Ramos (cell line): Measurements from ENCODE around the gene AGTR1.

Source experiments
- in situ Hi-C: fragments of 300-500 bp; cut with MboI; formaldehyde crosslinking; loops from one replicate; pipeline ENCODE4 v1.14.3; 2022; ENCODE audit warnings: low sequenced_read_pairs; ENCODE audit not compliant: unreplicated experiment

Gene AGTR1

GRCh38 chr3:148697306-148698189 lies at the start of gene AGTR1:
Gene AGTR1, plus strand, starts transcription at chr3:148697903. Its CDS starts 43,133 bp downstream, at chr3:148741036.
- in situ Hi-C loops, result no loop called here

GRCh38 chr3:148648685-148649352 lies 48.9 kb upstream of the AGTR1 start:
- in situ Hi-C loops, result no loop called here

GRCh38 chr3:148651549-148651948 lies 46.2 kb upstream of the AGTR1 start:
- in situ Hi-C loops, result no loop called here

- in situ Hi-C loops, result no loop called here
Measured at GRCh38 chr3:148654433-148654832, 43.3 kb upstream of the AGTR1 start.

GRCh38 chr3:148657470-148657869 lies 40.2 kb upstream of the AGTR1 start:
- in situ Hi-C loops, result no loop called here

GRCh38 chr3:148659512-148659911 lies 38.2 kb upstream of the AGTR1 start:
- in situ Hi-C loops, result no loop called here

- in situ Hi-C loops, result no loop called here
Measured at GRCh38 chr3:148680289-148680688, 17.4 kb upstream of the AGTR1 start.

- in situ Hi-C loops, result no loop called here
Measured at GRCh38 chr3:148681080-148681479, 16.6 kb upstream of the AGTR1 start.

- in situ Hi-C loops, result no loop called here
Measured at GRCh38 chr3:148682997-148683396, 14.7 kb upstream of the AGTR1 start.

GRCh38 chr3:148694116-148694515 lies 3.6 kb upstream of the AGTR1 start:
- in situ Hi-C loops, result no loop called here

- in situ Hi-C loops, result no loop called here
Measured at GRCh38 chr3:148698190-148698810, 597 bp downstream of the AGTR1 start.

GRCh38 chr3:148705314-148705713 lies 7.6 kb downstream of the AGTR1 start:
- in situ Hi-C loops, result no loop called here

GRCh38 chr3:148707601-148708380 lies 10.1 kb downstream of the AGTR1 start:
- in situ Hi-C loops, result no loop called here

GRCh38 chr3:148708409-148708808 lies 10.7 kb downstream of the AGTR1 start:
- in situ Hi-C loops, result no loop called here

GRCh38 chr3:148709560-148710253 lies 12.0 kb downstream of the AGTR1 start:
- in situ Hi-C loops, result no loop called here

- in situ Hi-C loops, result no loop called here
Measured at GRCh38 chr3:148710665-148711064, 13.0 kb downstream of the AGTR1 start.

- in situ Hi-C loops, result no loop called here
Measured at GRCh38 chr3:148711981-148712666, 14.4 kb downstream of the AGTR1 start.

GRCh38 chr3:148714521-148714920 lies 16.8 kb downstream of the AGTR1 start:
- in situ Hi-C loops, result no loop called here

GRCh38 chr3:148716657-148717056 lies 19.0 kb downstream of the AGTR1 start:
- in situ Hi-C loops, result no loop called here
